Osteoblast (primary cell): ENCODE results near the gene ZNF358. TPM values are rescaled to one million over a fixed set of nuclear protein-coding genes. Genes with fewer than 3 reads are reported as not detected.
A peak's percentile ranks its signal among the peaks of the same experiment; 100 is the strongest.

Experiments
- DNase-seq: peaks from one replicate; pipeline ENCODE4 v3.0.0; 2011; ENCODE audit warnings: low spot score, mixed read lengths; ENCODE audit not compliant: insufficient read length; ENCODE audit errors: missing footprints
- H2AFZ ChIP-seq: 2 replicates; pipeline ENCODE4 v1.6.0; 2011; ENCODE audit warnings: mild to moderate bottlenecking, low read length
- H3K27ac ChIP-seq: 2 replicates; pipeline ENCODE4 v1.5.1; 2011; ENCODE audit warnings: mild to moderate bottlenecking, low read depth, low read length, moderate library complexity
- H3K27me3 ChIP-seq: 2 replicates; pipeline ENCODE4 v1.6.0; 2012; ENCODE audit warnings: mild to moderate bottlenecking, control low read depth, inconsistent platforms, low read length, moderate library complexity; ENCODE audit not compliant: insufficient read depth
- H3K36me3 ChIP-seq: 2 replicates; pipeline ENCODE4 v1.5.1; 2011; ENCODE audit warnings: mild to moderate bottlenecking, low read length, control low read depth, moderate library complexity; ENCODE audit not compliant: insufficient read depth
- H3K4me1 ChIP-seq: 2 replicates; pipeline ENCODE4 v1.5.1; 2011; ENCODE audit warnings: mild to moderate bottlenecking, low read length, control low read depth, moderate library complexity; ENCODE audit not compliant: insufficient read depth
- H3K4me2 ChIP-seq: 2 replicates; pipeline ENCODE4 v1.6.0; 2011; ENCODE audit warnings: mild to moderate bottlenecking, low read length; ENCODE audit not compliant: insufficient read depth
- H3K4me3 ChIP-seq: fragments of 200-600 bp; sonication (generic); 3 replicates; pipeline ENCODE4 v1.5.1; 2012; ENCODE audit warnings: mild to moderate bottlenecking, low read length, inconsistent platforms; ENCODE audit not compliant: insufficient read depth
- H3K79me2 ChIP-seq: 2 replicates; pipeline ENCODE4 v1.6.0; 2012; ENCODE audit warnings: mild to moderate bottlenecking, low read length, control low read depth, inconsistent platforms; ENCODE audit not compliant: insufficient read depth
- H3K9me3 ChIP-seq: 2 replicates; pipeline ENCODE4 v1.5.1; 2011; ENCODE audit warnings: low read depth, low read length, control low read depth
- H4K20me1 ChIP-seq: 2 replicates; pipeline ENCODE4 v1.6.0; 2012; ENCODE audit warnings: mild to moderate bottlenecking, low read length, control low read depth; ENCODE audit not compliant: insufficient read depth
- total RNA-seq: library from RNA; depleted of rRNA; stranded (reverse); fragments of >200 nt; gene quantifications from 2 replicates; pipeline ENCODE4 v1.2.3, GENCODE V29; 2012
- TF ChIP-seq, protein P1 (sequence below): IDR thresholded peaks from 2 replicates; pipeline ENCODE4 v1.5.1; 2011; ENCODE audit warnings: mild to moderate bottlenecking, low read depth, low read length, moderate library complexity; ENCODE audit errors: extremely low read depth

Gene ZNF358
- total RNA-seq = 25.0 and 26.1 TPM in 2 replicates

DNA sequence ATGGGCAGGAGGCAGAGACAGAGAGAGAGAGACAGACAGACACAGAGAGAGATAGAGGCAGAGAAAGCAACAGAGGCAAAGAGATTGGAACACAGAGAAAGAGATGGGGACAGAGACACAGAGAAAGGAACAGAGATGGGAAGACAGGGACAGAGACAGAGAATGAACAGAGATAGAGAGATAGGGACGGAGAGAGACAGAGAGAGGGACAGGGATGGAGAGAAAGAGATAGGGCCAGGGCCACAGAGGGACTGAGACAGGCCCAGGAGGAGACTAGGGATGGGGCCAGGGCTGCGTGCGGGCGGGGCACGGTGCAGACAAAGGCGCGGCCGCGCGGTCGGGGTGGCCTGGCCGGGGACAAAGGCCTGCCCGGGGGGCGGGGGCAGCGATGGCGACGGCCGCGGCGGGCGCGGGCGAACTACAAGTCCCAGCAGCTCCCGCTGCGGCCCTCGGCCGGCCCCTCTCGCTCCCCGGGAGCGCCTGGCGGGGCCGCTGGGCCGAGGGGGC lies at the start of gene ZNF358:
TSS of gene ZNF358 (plus strand) at position 459 of the 507 bp plus-strand sequence. CDS start 3,140 bp downstream, outside the sequence.
- Histone ChIP-seq H3K27ac (peak within 1 kb of the TSS; percentile 28), H3K79me2 (peaks cover 7% of the 10 kb centered on the region), H3K4me3 (peak within 1 kb of the TSS; percentile 75), H2AFZ (peak within 1 kb of the TSS; percentile 97), H3K27me3 (peaks cover 3% of the 10 kb centered on the region), H3K36me3 (peaks cover 4% of the 10 kb centered on the region), H4K20me1 (no peaks in the 10 kb centered on the region), H3K9me3 (no peaks in the 10 kb centered on the region), H3K4me1 (peaks cover 15% of the 10 kb centered on the region), H3K4me2 (peak within 1 kb of the TSS; percentile 97)
- peak; percentile 100 for DNase-seq
- TF ChIP-seq, protein P1, sequence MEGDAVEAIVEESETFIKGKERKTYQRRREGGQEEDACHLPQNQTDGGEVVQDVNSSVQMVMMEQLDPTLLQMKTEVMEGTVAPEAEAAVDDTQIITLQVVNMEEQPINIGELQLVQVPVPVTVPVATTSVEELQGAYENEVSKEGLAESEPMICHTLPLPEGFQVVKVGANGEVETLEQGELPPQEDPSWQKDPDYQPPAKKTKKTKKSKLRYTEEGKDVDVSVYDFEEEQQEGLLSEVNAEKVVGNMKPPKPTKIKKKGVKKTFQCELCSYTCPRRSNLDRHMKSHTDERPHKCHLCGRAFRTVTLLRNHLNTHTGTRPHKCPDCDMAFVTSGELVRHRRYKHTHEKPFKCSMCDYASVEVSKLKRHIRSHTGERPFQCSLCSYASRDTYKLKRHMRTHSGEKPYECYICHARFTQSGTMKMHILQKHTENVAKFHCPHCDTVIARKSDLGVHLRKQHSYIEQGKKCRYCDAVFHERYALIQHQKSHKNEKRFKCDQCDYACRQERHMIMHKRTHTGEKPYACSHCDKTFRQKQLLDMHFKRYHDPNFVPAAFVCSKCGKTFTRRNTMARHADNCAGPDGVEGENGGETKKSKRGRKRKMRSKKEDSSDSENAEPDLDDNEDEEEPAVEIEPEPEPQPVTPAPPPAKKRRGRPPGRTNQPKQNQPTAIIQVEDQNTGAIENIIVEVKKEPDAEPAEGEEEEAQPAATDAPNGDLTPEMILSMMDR = no peak

DNA sequence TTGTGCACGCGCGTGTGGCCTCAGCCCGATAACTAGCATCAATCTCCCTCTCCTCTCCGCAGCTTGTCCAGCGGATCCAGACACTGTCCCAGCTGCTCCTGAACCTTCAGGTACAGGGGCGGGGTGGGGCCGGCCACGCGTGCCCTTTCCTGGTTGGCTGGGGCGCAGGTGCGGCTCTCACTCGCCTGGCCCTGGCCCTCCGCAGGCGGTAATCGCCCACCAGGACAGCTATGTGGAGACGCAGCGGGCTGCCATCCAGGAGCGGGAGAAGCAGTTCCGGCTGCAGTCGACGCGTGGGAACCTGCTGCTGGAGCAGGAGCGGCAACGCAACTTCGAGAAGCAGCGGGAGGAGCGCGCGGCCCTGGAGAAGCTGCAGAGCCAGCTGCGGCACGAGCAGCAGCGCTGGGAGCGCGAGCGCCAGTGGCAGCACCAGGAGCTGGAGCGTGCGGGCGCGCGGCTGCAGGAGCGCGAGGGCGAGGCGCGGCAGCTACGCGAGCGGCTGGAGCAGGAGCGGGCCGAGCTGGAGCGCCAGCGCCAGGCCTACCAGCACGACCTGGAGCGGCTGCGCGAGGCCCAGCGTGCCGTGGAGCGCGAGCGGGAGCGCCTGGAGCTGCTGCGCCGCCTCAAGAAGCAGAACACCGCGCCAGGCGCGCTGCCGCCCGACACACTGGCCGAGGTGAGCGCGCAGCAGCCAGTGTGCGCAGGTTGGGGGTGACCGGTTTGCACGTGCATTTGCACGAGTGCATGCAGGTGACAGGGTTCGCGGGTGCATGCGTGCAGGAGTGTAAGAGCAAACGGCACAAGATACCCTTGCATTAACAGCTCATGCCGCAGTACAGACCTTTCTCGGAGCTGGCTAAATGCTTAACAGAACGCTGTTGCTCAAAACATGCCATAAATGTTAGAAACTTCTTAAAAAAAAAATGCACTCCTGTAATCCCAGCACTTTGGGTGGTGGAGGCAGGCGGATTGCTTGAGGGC lies 48.6 kb upstream of the ZNF358 start:
- H3K9me3 ChIP-seq = no peaks in the 10 kb centered on the region
- no peaks in the 10 kb centered on the region for H3K79me2 ChIP-seq
- TF ChIP-seq, protein P1 = no peak
- peaks cover 8% of the 10 kb centered on the region for H3K36me3 ChIP-seq
- no peak overlapping the region for H3K4me2 ChIP-seq
- H4K20me1 ChIP-seq = peaks cover 5% of the 10 kb centered on the region
- no peak overlapping the region for H3K4me3 ChIP-seq
- H2AFZ ChIP-seq = no peak overlapping the region
- peak; percentile 81 for DNase-seq
- no peaks in the 10 kb centered on the region for H3K4me1 ChIP-seq
- H3K27ac ChIP-seq = no peak overlapping the region
- H3K27me3 ChIP-seq = no peaks in the 10 kb centered on the region

DNA sequence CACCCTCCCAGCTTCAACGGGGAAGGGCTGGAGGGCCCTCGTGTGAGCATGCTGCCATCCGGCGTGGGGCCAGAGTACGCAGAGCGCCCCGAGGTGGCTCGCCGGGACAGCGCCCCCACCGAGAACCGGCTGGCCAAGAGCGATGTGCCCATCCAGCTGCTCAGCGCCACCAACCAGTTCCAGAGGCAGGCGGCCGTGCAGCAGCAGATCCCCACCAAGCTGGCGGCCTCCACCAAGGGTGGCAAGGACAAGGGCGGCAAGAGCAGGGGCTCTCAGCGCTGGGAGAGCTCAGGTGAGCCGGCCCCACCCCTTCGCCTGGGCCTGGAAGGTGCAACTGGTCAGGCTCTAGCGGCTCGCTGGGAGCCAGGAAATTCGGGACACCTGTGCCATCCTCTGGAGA lies 47.1 kb upstream of the ZNF358 start:
- TF ChIP-seq, protein P1 = no peak
- Histone ChIP-seq H3K9me3 (no peaks in the 10 kb centered on the region), H3K4me2 (no peak overlapping the region), H3K4me1 (no peaks in the 10 kb centered on the region), H4K20me1 (peaks cover 5% of the 10 kb centered on the region), H3K36me3 (peaks cover 6% of the 10 kb centered on the region), H2AFZ (no peak overlapping the region), H3K4me3 (no peak overlapping the region), H3K27ac (no peak overlapping the region), H3K79me2 (no peaks in the 10 kb centered on the region), H3K27me3 (no peaks in the 10 kb centered on the region)
- DNase-seq = no peak
